ENCODE results near the gene GLYATL2.

Gene GLYATL2

GRCh38 chr11:58829786-58830185, 14.7 kb downstream of the GLYATL2 start:
- TF ChIP-seq, protein P1, sequence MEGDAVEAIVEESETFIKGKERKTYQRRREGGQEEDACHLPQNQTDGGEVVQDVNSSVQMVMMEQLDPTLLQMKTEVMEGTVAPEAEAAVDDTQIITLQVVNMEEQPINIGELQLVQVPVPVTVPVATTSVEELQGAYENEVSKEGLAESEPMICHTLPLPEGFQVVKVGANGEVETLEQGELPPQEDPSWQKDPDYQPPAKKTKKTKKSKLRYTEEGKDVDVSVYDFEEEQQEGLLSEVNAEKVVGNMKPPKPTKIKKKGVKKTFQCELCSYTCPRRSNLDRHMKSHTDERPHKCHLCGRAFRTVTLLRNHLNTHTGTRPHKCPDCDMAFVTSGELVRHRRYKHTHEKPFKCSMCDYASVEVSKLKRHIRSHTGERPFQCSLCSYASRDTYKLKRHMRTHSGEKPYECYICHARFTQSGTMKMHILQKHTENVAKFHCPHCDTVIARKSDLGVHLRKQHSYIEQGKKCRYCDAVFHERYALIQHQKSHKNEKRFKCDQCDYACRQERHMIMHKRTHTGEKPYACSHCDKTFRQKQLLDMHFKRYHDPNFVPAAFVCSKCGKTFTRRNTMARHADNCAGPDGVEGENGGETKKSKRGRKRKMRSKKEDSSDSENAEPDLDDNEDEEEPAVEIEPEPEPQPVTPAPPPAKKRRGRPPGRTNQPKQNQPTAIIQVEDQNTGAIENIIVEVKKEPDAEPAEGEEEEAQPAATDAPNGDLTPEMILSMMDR (IDR thresholded peaks at IDR 0.05; ENCODE audit: low read depth, low read length) = no peak
- no peak for TF ChIP-seq EZH2phosphoT487 (IDR thresholded peaks at IDR 0.05; ENCODE audit: low read depth)
- Histone ChIP-seq H3K27me3 (ENCODE audit: low read depth, low read length) (no peaks in the 10 kb centered on the region), H4K20me1 (ENCODE audit: insufficient read depth, low read length) (no peaks in the 10 kb centered on the region), H3K9ac (ENCODE audit: low read length) (no peak overlapping the region), H3K9me3 (ENCODE audit: insufficient read depth, low read length) (peaks cover 7% of the 10 kb centered on the region; the same call in 1 of the 2 replicates), H3K4me1 (ENCODE audit: low read length) (no peaks in the 10 kb centered on the region), H3K36me3 (replicated peaks; ENCODE audit: low read depth, low read length) (no peaks in the 10 kb centered on the region), H3K4me2 (ENCODE audit: low read length) (no peak overlapping the region), H3K27ac (ENCODE audit: low read length) (no peak overlapping the region), H3K4me3 (ENCODE audit: low read length) (no peak overlapping the region), H2AFZ (ENCODE audit: low read depth, low read length) (no peak overlapping the region), H3K79me2 (ENCODE audit: low read length) (no peaks in the 10 kb centered on the region)

- no peaks in the 10 kb centered on the region for H3K36me3 ChIP-seq (replicated peaks; ENCODE audit: low read depth, low read length)
Observed at GRCh38 chr11:58813693-58814092, 30.8 kb downstream of the GLYATL2 start.

GRCh38 chr11:58811499-58811898, 33.0 kb downstream of the GLYATL2 start:
- TF ChIP-seq, protein P1 (IDR thresholded peaks at IDR 0.05; ENCODE audit: low read depth, low read length) = no peak
- no peak for TF ChIP-seq EZH2phosphoT487 (IDR thresholded peaks at IDR 0.05; ENCODE audit: low read depth)
- Histone ChIP-seq H3K4me3 (ENCODE audit: low read length) (no peak overlapping the region), H4K20me1 (ENCODE audit: insufficient read depth, low read length) (no peaks in the 10 kb centered on the region), H3K9ac (ENCODE audit: low read length) (no peak overlapping the region), H2AFZ (ENCODE audit: low read depth, low read length) (no peak overlapping the region), H3K9me3 (ENCODE audit: insufficient read depth, low read length) (0 out of 2 replicates have a peak, but pooled peaks cover 9% of the 10 kb centered on the region), H3K27me3 (ENCODE audit: low read depth, low read length) (no peaks in the 10 kb centered on the region), H3K36me3 (replicated peaks; ENCODE audit: low read depth, low read length) (no peaks in the 10 kb centered on the region), H3K79me2 (ENCODE audit: low read length) (no peaks in the 10 kb centered on the region), H3K27ac (ENCODE audit: low read length) (no peak overlapping the region), H3K4me1 (ENCODE audit: low read length) (no peaks in the 10 kb centered on the region), H3K4me2 (ENCODE audit: low read length) (no peak overlapping the region)

More at GRCh38 chr11:58813693-58814092, 30.8 kb downstream of the GLYATL2 start:
- Histone ChIP-seq H4K20me1 (ENCODE audit: insufficient read depth, low read length) (no peaks in the 10 kb centered on the region), H3K4me3 (ENCODE audit: low read length) (no peak overlapping the region), H3K9me3 (ENCODE audit: insufficient read depth, low read length) (0 out of 2 replicates have a peak, but pooled peaks cover 9% of the 10 kb centered on the region), H3K9ac (ENCODE audit: low read length) (no peak overlapping the region), H2AFZ (ENCODE audit: low read depth, low read length) (no peak overlapping the region), H3K79me2 (ENCODE audit: low read length) (no peaks in the 10 kb centered on the region), H3K4me2 (ENCODE audit: low read length) (no peak overlapping the region), H3K4me1 (ENCODE audit: low read length) (no peaks in the 10 kb centered on the region), H3K27me3 (ENCODE audit: low read depth, low read length) (no peaks in the 10 kb centered on the region), H3K27ac (ENCODE audit: low read length) (no peak overlapping the region)
- TF ChIP-seq, protein P1 (IDR thresholded peaks at IDR 0.05; ENCODE audit: low read depth, low read length) = no peak
- TF ChIP-seq EZH2phosphoT487 (IDR thresholded peaks at IDR 0.05; ENCODE audit: low read depth) = no peak

DNA sequence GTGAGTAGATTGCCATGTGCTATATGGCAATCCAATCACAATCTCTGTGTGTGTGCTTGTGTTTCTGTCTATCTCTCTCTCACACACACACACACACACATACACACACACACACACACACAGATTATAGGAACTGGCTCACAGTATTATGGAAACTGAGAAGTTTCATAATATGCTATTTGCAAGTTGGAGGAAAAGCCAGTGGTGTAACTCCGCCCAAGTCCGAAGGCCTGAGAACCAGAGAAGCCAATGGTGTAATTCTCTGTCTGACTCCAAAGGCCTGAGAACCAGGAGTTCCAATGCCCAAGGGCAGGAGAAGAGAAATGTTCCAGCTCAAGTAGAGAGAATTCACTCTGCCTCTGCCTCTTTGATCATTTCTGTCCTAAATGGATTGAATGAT, 37.2 kb downstream of the GLYATL2 start:
- no peak overlapping the region for H2AFZ ChIP-seq (ENCODE audit: low read depth, low read length)
- no peaks in the 10 kb centered on the region for H3K79me2 ChIP-seq (ENCODE audit: low read length)
- no peaks in the 10 kb centered on the region for H3K9me3 ChIP-seq (ENCODE audit: insufficient read depth, low read length)
- no peak overlapping the region for H3K4me2 ChIP-seq (ENCODE audit: low read length)
- no peaks in the 10 kb centered on the region for H4K20me1 ChIP-seq (ENCODE audit: insufficient read depth, low read length)
- no peak for TF ChIP-seq EZH2phosphoT487 (IDR thresholded peaks at IDR 0.05; ENCODE audit: low read depth)
- TF ChIP-seq, protein P1 (IDR thresholded peaks at IDR 0.05; ENCODE audit: low read depth, low read length) = no peak
- H3K36me3 ChIP-seq (replicated peaks; ENCODE audit: low read depth, low read length) = no peaks in the 10 kb centered on the region
- H3K27ac ChIP-seq (ENCODE audit: low read length) = no peak overlapping the region
- H3K4me3 ChIP-seq (ENCODE audit: low read length) = no peak overlapping the region
- no peaks in the 10 kb centered on the region for H3K4me1 ChIP-seq (ENCODE audit: low read length)
- H3K27me3 ChIP-seq (ENCODE audit: low read depth, low read length) = no peaks in the 10 kb centered on the region
- H3K9ac ChIP-seq (ENCODE audit: low read length) = no peak overlapping the region
